HEK293 (cell line): ENCODE results near the gene CREB3L1.

ENCODE experiments used
- REPIN1 ChIP-seq: fragments of 450-650 bp; formaldehyde crosslinking; IDR thresholded peaks from 2 replicates; pipeline ENCODE4 v1.5.1; 2017; ENCODE audit warnings: missing biosample characterization, missing genetic modification characterization, low read depth
- SCRT1 ChIP-seq: fragments of 450-650 bp; formaldehyde crosslinking; IDR thresholded peaks from 2 replicates; pipeline ENCODE4 v1.5.1; 2016; ENCODE audit warnings: missing biosample characterization, missing genetic modification characterization, borderline replicate concordance
- TF ChIP-seq, protein P1 (sequence below): fragments of 450-650 bp; formaldehyde crosslinking; conservative IDR thresholded peaks from 2 replicates; pipeline ENCODE4 v1.5.1; 2016; ENCODE audit warnings: low read depth, missing biosample characterization, missing genetic modification characterization
- TF ChIP-seq, protein P2 (sequence below): fragments of 450-650 bp; formaldehyde crosslinking; IDR thresholded peaks from 2 replicates; pipeline ENCODE4 v1.5.1; 2016; ENCODE audit warnings: missing biosample characterization, missing genetic modification characterization
- TF ChIP-seq, protein P3 (sequence below): fragments of 450-650 bp; formaldehyde crosslinking; IDR thresholded peaks from 2 replicates; pipeline ENCODE4; 2016; ENCODE audit warnings: missing biosample characterization, missing genetic modification characterization
- TF ChIP-seq, protein P4 (sequence below): fragments of 450-650 bp; formaldehyde crosslinking; IDR thresholded peaks from 2 replicates; pipeline ENCODE4 v1.5.1; 2016; ENCODE audit warnings: missing biosample characterization, missing genetic modification characterization

DNA sequence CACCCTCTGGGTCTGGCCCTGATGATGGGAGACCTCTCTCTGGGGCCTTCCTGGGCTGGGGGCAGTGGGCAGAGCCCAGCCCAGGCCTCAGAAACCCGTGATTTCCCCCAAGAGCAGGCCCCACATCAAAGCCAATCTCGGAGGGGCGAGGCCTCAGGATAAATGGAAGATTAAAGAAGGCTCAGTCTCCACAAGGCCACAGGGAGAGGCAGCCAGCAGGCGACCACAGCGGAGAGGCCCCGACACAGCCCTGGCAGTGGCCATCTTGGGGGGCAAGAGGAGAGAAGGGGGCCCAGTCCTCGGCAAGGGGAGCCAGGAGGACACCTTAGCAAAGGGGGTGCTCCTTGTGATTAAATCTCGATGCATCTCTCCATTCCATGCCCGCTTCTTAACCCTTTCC, 12.5 kb upstream of the CREB3L1 start:
- TF ChIP-seq SCRT1 (tag by site-specific recombination) (no peak), REPIN1 (no peak)
- TF ChIP-seq, protein P1, sequence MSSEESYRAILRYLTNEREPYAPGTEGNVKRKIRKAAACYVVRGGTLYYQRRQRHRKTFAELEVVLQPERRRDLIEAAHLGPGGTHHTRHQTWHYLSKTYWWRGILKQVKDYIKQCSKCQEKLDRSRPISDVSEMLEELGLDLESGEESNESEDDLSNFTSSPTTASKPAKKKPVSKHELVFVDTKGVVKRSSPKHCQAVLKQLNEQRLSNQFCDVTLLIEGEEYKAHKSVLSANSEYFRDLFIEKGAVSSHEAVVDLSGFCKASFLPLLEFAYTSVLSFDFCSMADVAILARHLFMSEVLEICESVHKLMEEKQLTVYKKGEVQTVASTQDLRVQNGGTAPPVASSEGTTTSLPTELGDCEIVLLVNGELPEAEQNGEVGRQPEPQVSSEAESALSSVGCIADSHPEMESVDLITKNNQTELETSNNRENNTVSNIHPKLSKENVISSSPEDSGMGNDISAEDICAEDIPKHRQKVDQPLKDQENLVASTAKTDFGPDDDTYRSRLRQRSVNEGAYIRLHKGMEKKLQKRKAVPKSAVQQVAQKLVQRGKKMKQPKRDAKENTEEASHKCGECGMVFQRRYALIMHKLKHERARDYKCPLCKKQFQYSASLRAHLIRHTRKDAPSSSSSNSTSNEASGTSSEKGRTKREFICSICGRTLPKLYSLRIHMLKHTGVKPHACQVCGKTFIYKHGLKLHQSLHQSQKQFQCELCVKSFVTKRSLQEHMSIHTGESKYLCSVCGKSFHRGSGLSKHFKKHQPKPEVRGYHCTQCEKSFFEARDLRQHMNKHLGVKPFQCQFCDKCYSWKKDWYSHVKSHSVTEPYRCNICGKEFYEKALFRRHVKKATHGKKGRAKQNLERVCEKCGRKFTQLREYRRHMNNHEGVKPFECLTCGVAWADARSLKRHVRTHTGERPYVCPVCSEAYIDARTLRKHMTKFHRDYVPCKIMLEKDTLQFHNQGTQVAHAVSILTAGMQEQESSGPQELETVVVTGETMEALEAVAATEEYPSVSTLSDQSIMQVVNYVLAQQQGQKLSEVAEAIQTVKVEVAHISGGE: no peak
- TF ChIP-seq, protein P2, sequence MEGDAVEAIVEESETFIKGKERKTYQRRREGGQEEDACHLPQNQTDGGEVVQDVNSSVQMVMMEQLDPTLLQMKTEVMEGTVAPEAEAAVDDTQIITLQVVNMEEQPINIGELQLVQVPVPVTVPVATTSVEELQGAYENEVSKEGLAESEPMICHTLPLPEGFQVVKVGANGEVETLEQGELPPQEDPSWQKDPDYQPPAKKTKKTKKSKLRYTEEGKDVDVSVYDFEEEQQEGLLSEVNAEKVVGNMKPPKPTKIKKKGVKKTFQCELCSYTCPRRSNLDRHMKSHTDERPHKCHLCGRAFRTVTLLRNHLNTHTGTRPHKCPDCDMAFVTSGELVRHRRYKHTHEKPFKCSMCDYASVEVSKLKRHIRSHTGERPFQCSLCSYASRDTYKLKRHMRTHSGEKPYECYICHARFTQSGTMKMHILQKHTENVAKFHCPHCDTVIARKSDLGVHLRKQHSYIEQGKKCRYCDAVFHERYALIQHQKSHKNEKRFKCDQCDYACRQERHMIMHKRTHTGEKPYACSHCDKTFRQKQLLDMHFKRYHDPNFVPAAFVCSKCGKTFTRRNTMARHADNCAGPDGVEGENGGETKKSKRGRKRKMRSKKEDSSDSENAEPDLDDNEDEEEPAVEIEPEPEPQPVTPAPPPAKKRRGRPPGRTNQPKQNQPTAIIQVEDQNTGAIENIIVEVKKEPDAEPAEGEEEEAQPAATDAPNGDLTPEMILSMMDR (tag by site-specific recombination): no peak
- TF ChIP-seq, protein P3, sequence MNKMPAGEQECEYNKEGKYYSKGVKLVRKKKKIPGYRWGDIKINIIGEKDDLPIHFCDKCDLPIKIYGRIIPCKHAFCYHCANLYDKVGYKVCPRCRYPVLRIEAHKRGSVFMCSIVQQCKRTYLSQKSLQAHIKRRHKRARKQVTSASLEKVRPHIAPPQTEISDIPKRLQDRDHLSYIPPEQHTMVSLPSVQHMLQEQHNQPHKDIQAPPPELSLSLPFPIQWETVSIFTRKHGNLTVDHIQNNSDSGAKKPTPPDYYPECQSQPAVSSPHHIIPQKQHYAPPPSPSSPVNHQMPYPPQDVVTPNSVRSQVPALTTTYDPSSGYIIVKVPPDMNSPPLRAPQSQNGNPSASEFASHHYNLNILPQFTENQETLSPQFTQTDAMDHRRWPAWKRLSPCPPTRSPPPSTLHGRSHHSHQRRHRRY (tag by site-specific recombination): no peak
- TF ChIP-seq, protein P4, sequence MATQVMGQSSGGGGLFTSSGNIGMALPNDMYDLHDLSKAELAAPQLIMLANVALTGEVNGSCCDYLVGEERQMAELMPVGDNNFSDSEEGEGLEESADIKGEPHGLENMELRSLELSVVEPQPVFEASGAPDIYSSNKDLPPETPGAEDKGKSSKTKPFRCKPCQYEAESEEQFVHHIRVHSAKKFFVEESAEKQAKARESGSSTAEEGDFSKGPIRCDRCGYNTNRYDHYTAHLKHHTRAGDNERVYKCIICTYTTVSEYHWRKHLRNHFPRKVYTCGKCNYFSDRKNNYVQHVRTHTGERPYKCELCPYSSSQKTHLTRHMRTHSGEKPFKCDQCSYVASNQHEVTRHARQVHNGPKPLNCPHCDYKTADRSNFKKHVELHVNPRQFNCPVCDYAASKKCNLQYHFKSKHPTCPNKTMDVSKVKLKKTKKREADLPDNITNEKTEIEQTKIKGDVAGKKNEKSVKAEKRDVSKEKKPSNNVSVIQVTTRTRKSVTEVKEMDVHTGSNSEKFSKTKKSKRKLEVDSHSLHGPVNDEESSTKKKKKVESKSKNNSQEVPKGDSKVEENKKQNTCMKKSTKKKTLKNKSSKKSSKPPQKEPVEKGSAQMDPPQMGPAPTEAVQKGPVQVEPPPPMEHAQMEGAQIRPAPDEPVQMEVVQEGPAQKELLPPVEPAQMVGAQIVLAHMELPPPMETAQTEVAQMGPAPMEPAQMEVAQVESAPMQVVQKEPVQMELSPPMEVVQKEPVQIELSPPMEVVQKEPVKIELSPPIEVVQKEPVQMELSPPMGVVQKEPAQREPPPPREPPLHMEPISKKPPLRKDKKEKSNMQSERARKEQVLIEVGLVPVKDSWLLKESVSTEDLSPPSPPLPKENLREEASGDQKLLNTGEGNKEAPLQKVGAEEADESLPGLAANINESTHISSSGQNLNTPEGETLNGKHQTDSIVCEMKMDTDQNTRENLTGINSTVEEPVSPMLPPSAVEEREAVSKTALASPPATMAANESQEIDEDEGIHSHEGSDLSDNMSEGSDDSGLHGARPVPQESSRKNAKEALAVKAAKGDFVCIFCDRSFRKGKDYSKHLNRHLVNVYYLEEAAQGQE (tag by site-specific recombination): no peak
